Gastrocnemius medialis (tissue), 4 donors: ENCODE data around the gene IQGAP2.

Source experiments
- POLR2A ChIP-seq, 2 donors: fragments of 450-650 bp; IDR thresholded peaks; one replicate each; pipeline ENCODE4 v1.6.1; 2017; ENCODE audit warnings: antibody characterized with exemption in 2 of 2, mild to moderate bottlenecking in 2 of 2, moderate library complexity in 2 of 2
- TF ChIP-seq, protein P1 (sequence below), 5 experiments: fragments of 450-650 bp in 3 of 5; fragments of 200-600 bp in 2 of 5; sonication (generic) in 2 of 5; IDR thresholded peaks in 4 of 5; conservative IDR thresholded peaks in 1 of 5; 1 replicate in 4 of 5; 2 replicates in 1 of 5; pipeline ENCODE4 v1.5.1; 2016 to 2019; ENCODE audit warnings: antibody characterized with exemption in 5 of 5, mild to moderate bottlenecking in 3 of 5, moderate library complexity in 3 of 5

DNA sequence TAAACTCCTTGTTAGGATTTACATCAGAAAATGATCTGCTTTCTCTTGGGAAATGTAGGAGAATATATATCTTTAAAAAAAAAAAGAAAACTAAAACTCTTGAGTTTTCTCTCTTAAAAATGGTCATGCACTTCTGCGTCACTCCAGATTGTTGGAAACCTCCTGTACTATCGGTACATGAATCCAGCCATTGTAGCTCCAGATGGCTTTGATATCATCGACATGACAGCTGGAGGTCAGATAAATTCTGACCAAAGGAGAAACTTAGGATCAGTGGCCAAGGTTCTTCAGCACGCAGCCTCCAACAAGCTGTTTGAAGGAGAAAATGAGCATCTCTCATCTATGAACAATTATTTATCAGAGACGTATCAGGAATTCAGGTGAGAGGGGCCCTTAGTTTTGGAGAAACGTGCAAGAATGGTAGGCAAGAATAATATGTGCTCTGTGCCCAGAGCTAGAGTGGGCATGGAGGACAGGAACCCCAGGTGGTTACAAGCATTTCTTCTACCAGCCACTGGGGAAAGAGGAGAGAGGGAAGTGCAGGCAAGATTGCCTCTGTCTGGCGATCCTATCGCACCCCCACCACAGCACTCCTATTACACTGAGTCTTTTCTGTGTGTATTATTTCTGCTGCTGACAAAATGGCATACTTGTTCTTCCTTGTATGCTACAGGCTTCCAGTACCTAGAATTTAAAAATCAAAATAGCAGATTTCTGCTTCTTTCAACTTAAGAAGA, 271.4 kb downstream of the IQGAP2 start:
- TF ChIP-seq, protein P1, sequence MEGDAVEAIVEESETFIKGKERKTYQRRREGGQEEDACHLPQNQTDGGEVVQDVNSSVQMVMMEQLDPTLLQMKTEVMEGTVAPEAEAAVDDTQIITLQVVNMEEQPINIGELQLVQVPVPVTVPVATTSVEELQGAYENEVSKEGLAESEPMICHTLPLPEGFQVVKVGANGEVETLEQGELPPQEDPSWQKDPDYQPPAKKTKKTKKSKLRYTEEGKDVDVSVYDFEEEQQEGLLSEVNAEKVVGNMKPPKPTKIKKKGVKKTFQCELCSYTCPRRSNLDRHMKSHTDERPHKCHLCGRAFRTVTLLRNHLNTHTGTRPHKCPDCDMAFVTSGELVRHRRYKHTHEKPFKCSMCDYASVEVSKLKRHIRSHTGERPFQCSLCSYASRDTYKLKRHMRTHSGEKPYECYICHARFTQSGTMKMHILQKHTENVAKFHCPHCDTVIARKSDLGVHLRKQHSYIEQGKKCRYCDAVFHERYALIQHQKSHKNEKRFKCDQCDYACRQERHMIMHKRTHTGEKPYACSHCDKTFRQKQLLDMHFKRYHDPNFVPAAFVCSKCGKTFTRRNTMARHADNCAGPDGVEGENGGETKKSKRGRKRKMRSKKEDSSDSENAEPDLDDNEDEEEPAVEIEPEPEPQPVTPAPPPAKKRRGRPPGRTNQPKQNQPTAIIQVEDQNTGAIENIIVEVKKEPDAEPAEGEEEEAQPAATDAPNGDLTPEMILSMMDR (IDR thresholded peaks at IDR 0.05 in 4 of 5, conservative IDR thresholded peaks at IDR 0.05 in 1 of 5): no peak
- TF ChIP-seq POLR2A (IDR thresholded peaks at IDR 0.05): no peak
